Esophagus mucosa (tissue), 1 donor: Measurements from ENCODE around the gene EXOC3. TPM values are rescaled to one million over a fixed set of nuclear protein-coding genes. Genes with fewer than 3 reads are reported as not detected.
A peak's percentile ranks its signal among the peaks of the same experiment; 100 is the strongest.
"Not testable (repeated sequence)": the region's sequence is repeated elsewhere in the genome, so short reads cannot be mapped to it uniquely, and the experiment has no call there.

Experiments used
- ATAC-seq: fragments of 200-7000 bp; cut with Tn5 transposase; one replicate; pipeline ENCODE4 v1.9.1; 2020
- total RNA-seq: library from RNA; stranded (reverse); gene quantifications from one replicate; pipeline ENCODE4 v1.2.4, GENCODE V29; 2023
- donor health status: DM: yes; HTN: yes; CAD: no.

EXOC3 gene
- total RNA-seq, 1 donor from 2014 or later, result 37.4 TPM

DNA sequence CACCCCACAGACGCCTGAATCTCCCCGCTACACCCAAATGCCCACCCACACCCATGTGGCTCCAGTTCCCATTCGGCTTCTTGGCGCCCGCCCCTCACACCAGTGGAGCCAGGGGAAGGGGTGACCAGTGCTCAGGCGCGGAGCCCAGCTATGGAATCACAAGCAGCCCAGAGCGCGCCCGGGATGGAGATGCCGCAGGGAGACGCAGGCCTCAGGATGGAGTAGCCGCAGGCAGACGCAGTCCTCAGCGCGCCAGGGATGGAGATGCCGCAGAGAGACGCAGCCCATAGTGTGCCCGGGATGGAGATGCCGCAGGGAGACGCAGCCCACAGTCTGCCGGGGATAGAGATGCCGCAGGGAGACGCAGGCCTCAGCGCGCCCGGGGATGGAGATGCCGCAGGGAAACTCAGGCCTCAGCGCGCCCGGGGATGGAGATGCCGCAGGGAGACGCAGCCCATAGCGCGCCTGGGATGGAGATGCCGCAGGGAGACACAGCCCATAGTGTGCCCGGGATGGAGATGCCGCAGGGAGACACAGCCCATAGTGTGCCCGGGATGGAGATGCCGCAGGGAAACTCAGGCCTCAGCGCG is 65.1 kb downstream of the EXOC3 start:
- not testable (repeated sequence) for ATAC-seq

DNA sequence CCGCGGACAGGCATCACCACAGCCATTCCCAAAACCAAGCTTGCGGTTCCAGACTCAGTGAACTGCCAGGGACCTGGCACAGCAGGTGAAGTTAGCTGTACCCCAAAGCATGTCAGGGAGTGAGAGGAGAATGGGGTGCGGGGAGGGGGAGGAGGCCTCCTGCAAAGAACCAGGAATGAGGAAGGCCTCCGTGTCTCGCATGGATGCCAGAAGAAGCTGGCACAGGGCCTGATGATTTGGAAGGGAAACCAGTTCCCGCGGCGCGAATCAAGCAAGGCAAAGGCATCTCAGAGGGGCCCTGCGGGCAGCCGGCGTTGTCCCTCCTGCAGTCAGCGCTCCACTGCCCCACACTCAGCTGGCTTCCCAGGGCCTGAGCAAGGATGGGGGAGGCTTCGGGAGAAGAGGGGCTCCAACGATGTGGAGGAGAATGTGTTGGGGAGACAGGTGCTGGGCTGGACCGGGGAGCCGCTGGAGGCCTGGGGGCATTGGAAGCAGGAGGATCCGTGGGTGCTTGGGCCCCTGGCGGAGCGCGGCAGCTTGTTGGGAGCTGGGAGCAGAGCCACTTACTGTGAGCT is 66.7 kb downstream of the EXOC3 start:
- ATAC-seq, result no peak

DNA sequence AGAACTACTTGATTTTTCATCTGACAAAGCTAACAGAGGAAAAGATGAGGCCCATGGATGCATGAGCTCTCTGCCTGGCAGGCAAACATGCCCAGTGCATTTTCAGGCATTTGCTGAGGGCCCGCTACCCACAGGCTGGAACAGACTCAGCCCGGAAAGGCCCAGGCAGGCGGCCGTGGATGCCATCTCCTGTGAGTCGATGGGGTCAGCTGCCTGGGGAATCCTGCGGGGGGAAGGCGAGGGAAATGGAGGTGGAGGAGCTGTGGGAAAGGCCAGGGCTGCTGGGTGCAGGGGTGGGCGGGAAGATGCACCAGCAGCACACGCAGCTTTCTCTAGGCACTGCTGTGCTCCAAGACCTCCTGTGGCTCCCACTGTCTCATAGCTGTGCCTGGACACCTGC is 67.5 kb downstream of the EXOC3 start:
- ATAC-seq, result no peak

DNA sequence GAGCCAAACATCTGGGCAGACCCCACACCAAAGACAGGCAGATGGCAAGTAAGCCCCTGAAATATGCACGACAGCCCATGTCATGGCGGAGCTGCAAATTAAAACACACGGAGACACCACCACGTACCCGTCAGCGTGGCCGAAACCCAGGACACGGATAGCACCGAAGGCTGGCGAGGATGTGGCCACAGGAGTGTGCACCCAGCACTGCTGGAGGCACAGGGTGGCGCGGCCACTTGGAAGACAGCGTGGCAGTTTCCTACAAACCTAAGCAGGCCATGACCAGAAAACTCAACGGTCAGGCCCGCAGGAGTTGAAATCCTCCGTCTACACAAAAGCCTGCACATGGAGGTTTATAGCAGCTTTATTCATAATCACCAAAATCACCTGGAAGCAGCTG is 68.5 kb downstream of the EXOC3 start:
- no peak for ATAC-seq

DNA sequence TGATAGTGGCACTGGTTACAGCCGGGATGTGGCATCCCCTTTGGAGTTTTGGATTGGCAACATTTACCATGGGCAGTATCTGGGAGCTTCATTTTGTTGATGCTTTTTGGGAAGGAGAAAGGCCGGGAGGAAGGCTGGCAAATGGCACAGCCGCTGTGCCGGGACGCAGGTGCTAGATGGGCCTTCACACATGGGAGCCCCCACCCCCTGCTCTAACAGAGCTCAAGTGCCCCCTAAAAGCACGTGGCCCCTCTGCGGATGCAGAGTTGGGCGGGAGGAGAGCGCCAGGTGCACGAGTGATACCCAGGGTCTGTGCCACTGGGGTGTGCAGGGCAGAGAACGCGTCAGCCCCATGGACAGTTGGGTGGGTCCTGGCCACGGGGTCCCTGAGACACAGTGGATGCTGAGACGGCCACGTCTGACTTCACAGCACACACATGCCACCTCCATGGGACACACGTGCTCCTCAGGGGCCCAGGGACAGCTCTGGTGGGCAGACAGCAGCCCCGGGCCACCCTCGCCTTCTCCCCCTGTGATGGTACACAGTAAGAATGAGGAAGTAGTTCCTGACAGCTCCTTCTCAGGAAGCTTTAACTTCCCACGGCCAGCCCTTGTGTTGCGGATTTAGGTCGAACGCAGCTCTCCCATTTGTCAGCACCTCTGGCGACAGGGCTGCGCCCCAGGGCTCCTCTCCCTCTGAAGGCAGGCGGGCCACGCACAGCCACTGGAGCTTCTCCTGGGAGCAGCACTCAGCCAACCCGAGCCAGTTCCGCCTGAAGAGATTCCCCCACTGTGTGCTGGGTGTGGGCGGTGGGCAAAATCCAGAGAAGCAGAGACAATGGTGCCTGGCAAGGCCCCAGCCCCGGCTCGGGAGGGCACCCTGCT is 70.5 kb downstream of the EXOC3 start:
- peak; percentile 79 for ATAC-seq

DNA sequence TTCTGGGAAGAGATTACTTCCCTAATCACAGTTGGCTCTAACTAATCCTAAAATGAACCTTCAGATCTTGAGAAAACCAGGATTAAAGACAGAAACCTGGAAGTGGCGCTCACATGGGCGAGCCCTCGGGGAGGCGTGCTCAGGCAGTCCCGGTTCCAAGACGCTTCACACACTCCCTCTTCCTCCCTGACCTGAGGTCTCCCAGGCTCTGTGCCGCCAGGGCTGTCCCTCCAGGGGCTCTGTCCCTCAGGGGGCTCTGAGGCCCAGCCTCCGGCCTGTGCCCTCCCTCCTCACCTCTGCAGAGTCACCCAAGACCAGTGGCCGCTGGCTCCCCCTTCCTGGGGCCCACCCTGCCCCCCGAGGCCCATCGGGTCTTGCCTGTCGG is 71.1 kb downstream of the EXOC3 start:
- ATAC-seq, result peak; percentile 68

DNA sequence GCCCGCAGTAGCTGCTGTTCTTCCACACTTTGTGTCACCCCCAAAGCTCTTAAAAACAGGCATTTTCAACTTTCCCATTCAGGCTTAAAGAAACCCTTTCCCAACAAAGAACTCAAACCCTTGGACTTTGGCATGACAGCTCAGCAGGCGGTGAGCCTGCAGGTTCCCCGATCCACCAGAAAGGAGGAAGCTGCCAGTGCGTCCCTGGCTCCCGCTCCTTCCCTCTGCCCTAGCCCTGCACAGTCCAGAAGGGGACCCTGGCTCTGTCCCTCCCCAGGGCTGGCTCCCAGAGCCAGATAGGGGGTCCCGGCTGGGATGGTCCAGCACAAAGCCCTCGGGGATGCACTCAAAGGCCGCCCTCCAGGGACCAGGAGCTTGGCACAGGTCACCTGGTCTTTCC is 71.7 kb downstream of the EXOC3 start:
- no peak for ATAC-seq

DNA sequence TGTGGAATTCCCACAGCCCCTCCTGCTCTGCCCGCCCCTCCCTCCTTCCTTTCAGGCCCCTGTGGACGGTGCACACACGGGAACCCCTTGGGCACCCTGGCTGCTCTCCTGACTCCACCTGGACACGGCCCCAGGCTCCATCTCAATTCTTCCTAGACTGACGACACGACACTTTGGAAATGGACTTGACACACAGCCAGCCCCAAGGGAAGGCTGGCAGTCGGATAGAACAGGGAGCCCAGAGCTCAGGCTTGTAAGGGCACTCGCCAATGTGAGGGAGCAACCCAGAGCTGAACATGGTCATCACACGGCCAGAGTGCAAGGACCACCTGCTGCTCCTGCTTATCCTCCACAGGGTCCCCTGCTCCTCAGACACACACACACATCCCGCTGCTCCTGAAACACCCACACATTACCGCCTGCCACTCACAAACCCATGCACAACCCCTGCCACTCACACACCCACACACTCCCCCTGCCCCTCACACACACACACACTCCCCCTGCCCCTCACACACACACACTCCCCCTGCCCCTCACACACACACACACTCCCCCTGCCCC is 72.4 kb downstream of the EXOC3 start:
- no peak for ATAC-seq

DNA sequence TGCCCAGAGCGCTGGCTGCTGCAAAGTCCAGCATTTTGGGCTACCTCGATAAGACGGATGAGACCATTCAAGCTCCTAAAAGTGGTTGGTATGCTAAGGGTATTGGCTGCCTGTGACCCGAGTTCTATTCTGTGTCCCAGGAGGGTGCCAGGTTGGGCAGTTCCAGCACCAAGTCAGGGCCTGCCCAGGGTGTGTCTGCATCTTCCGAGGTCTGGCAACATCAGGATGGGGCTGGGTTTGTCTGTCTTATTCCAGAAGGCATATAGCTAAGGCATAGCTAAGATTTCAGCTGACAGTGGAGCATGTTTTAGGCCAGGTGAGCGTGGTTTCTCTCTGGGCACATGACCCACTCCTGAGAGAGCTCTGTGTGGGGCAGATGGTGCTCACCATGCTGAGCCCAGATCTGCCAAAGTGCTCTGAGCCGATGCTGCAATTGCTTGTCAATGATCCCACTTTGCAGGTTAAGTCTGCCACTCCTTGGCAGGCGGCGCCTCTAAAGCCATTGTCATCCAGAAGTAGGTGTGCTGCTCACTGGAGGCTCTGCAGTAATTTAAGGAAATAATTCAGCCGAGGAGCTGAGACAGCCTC is 73.5 kb downstream of the EXOC3 start:
- ATAC-seq, result peak; percentile 80

Other genes with a start within 250 kb of the EXOC3 start
- 1.6 TPM for gene CCDC127, start 225.0 kb upstream of the EXOC3 start, total RNA-seq
- 53.6 TPM for gene SDHA, start 224.9 kb upstream of the EXOC3 start, total RNA-seq
- gene PDCD6, start 171.5 kb upstream of the EXOC3 start, total RNA-seq, result 96.8 TPM
- gene AHRR, start 121.5 kb upstream of the EXOC3 start, total RNA-seq, result 1.1 TPM
- 1.6 TPM for gene SLC9A3, start 81.3 kb downstream of the EXOC3 start, total RNA-seq
- gene CEP72, start 169.2 kb downstream of the EXOC3 start, total RNA-seq, result 8.2 TPM